ENCODE data around the gene OR2A25.

Gene OR2A25

GRCh38 chr7:144122876-144123275 is 53.3 kb downstream of the OR2A25 start, which contains the start of gene OR2A14:
Gene OR2A14, plus strand, starts transcription at chr7:144123176. Its CDS starts 5,937 bp downstream, at chr7:144129113.
- no peak for DNase-seq (ENCODE audit: extremely low read depth, low read depth)
- no peak for TF ChIP-seq CTCF (IDR thresholded peaks at IDR 0.05; ENCODE audit: low read depth, low read length)
